AML-193 (cell line): Measurements from ENCODE around the gene N4BP2L1.
"Not testable (repeated sequence)": the region's sequence is repeated elsewhere in the genome, so short reads cannot be mapped to it uniquely, and the experiment has no call there.

Experiments
- DNase-seq, 2 experiments: peaks; one replicate each; lab custom pipeline; 2025; lab: John Stamatoyannopoulos, UW

Gene N4BP2L1

DNA sequence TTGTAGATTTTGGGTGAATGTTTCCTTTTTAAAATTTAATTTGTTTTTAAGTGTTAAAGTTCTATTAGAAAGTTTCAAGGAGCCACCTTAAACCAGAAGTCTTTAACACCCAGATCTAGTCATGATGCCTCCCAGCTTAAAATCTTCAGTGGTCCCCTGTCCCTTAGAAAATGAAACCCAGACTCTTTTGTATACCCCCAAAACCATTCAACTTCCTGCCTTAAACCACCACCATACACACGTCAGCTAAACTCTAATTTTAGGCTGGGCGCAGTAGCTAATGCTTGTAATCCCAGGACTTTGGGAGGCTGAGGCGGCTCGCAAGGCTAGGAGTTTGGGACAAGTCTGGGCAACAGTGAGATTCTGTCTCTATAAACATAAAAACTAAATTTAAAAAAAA is 37.9 kb downstream of the N4BP2L1 start:
- DNase-seq, result no peak

DNA sequence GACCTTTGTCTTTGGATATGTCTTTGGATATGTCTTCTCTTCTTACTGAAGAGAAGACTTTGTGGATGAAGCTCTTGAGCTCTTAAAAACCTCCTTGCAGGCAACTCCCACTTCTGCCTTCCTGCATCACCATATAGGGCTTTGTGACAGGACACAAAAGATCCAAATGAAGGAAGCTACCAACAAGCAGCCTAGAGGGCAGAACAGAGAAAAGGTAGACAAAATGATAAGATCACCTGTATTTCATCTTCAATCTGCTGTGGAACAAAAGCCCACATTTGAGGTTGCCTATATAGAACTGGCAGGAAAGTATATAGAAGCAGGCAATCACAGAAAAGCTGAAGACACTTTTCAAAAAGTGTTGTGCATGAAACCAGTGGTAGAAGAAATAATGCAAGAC is 42.5 kb downstream of the N4BP2L1 start:
- no peak for DNase-seq

- peak; percentile 17 to 21 for DNase-seq
Observed at GRCh38 chr13:32384702-32385101, 43.2 kb downstream of the N4BP2L1 start.

GRCh38 chr13:32383836-32384618 is 43.9 kb downstream of the N4BP2L1 start:
- no peak for DNase-seq

- DNase-seq, result peak; percentile 27 to 35
Observed at GRCh38 chr13:32381539-32381938, 46.4 kb downstream of the N4BP2L1 start.

DNA sequence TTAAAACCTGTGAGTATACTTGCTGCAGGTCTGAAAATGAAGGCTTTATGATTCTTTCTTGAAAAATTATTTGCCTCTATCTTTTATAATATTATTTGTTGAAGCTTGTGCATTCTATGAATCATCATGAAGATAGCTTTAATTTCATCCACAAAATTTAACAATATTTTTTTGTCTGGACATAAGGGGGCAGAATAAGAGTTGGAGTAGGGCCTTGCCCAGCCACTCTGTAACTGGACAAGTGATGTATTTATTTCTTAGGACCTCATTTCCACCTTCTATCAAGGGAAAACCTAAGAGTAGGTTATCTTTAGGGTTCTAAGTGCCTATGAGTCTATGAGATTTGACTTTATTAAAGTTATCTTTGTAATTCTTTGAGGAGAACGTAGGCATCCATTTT is 49.9 kb downstream of the N4BP2L1 start:
- DNase-seq, result no peak

DNA sequence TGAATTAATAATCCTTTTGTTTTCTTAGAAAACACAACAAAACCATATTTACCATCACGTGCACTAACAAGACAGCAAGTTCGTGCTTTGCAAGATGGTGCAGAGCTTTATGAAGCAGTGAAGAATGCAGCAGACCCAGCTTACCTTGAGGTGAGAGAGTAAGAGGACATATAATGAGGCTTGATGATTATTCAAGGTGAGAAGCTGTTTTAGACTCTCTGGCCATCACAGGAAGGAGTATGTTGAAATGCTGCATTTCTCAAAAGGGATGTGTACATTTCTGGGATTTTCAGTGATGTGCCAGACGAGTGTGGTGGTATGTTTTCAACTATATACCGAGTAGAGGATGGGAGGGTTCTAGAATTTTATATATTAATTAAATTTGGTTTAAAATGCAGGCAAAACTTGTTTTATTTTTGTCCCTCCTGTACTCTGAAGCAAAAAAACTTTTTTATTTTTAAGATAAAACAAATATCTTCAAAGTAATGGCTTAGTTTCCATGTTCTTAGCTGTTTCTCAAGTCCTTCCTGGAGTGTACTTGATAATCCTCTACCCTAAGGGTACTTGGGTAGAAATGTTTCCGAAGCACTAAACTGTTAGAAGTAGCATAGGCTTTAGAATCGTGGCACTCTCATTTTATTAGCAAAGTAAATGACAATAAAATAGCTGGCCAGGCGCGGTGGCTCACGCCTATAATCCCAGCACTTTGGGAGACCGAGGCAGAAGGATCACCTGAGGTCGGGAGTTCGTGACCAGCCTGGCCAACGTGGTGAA is 51.1 kb downstream of the N4BP2L1 start:
- no peak for DNase-seq

DNA sequence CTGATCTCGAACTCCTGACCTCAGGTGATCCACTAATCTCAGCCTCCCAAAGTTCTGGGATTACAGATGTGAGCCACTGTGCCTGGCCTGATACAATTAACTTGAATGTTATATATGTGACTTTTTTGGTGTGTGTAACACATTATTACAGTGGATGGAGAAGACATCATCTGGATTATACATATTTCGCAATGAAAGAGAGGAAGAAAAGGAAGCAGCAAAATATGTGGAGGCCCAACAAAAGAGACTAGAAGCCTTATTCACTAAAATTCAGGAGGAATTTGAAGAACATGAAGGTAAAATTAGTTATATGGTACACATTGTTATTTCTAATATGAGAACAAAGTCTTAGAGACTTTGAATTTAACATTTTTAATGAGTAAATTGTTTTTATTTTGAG is 57.1 kb downstream of the N4BP2L1 start:
- peak in 1 of 2 experiments; percentile 34 for DNase-seq

DNA sequence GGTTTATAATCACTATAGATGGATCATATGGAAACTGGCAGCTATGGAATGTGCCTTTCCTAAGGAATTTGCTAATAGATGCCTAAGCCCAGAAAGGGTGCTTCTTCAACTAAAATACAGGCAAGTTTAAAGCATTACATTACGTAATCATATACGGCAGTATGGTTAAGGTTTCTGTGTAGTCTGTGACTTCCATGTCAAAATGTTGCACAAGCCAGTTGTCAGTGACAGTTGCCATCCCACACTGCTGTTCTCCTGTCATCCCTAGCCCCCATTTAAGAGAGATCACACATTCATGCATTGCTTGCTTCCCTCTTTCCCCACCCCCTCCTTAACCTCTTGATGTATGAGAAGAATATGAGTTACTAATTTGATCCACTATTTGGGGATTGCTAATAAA is 65.4 kb downstream of the N4BP2L1 start:
- DNase-seq, result peak; percentile 90 to 94

DNA sequence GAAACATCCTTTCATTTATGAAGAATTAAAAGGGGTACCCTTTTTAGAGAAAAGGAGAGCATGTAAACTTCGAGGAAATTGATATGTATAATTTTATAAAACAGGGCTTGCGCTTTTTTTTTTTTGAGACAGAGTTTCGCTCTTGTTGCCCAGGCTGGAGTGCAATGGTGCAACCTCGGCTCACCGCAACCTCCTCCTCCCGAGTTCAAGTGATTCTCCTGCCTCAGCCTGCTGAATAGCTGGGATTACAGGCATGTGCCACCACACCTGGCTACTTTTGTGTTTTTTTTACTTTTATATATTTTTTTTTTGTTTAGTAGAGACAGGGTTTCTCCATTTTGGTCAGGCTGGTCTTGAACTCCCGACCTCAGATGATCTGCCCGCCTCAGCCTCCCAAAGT is 72.0 kb downstream of the N4BP2L1 start:
- not testable (repeated sequence) for DNase-seq

DNA sequence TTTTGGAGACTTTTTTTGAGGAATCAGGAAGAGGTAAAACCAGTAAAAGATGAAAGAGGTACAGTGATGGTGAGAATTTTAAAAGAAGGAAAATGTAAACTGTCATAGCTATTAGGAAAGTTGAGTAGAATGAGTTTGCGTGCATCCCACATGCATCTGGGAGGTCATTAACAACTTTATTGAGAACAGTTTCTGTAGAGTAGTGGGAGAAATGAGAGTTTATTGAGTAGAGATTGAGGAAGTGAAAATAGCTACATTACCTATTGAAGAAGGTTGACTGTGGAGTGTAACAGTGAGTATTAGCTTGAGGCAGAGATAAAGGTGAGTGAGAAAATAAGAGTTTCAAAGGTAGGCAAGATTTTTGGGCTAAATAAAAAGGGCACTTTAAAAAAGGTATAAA is 73.9 kb downstream of the N4BP2L1 start:
- no peak for DNase-seq

- not testable (repeated sequence) for DNase-seq
Observed at GRCh38 chr13:32350839-32351441, 77.0 kb downstream of the N4BP2L1 start.
